ENCODE results near the gene LRRFIP1.
"Not testable (repeated sequence)": the region's sequence is repeated elsewhere in the genome, so short reads cannot be mapped to it uniquely, and the experiment has no call there.

The LRRFIP1 gene

DNA sequence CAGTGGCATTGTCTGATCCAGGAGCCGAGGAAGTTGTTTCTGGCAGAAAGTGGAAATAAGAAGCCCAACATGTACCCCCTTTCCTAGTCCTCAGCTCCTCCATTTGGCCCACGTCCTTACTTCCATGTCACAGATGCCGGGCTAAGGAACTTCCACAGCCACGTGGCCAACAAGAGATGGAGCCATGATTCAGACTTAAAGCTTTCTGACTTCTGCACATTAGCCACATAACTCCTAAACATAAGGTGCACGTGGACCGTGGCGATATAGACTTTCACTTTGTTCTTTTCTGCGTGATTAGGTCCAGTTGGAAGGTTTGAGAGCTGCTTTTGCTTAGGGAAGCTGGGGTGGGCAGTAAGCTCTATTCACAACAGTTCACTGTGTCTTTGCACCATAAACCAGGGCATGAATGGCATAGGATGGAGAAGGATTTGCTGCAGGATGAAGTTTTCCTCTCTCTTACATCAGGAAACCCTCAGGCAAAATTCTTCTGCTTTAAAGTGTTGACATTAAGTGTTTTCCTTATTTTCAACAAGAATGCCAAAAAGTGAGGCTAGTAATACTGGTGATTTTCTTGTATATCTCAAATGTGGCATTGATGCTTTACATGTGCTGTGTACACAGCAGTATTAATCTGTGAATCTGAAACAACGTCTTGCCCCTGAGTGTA lies 109.9 kb downstream of the LRRFIP1 start:
- in situ Hi-C loops (cut with HindIII; ENCODE audit: low sequenced_read_pairs): no loop called here

DNA sequence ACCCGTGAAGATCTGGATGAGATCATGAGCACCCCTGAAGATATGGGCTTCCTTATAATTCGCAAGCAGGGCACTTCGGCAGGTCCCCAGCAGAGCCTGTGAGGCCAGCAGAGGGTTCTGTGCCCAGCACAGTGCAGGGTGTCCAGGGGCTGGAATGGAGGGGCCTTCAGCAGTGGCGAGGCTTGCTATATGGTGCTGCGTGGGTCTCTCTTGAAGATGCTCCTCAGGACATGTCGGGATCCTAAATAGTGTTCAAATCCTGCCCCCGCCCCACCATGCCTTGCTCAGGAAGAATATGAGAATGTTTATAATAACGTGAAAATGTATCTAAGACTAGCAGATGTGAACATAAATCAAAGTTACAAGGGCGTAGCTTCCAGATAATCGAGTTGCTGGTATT lies 110.9 kb downstream of the LRRFIP1 start:
- in situ Hi-C loops (cut with HindIII; ENCODE audit: low sequenced_read_pairs): no loop called here

- in situ Hi-C loops (cut with HindIII; ENCODE audit: low sequenced_read_pairs): no loop called here
Observed at GRCh38 chr2:237739101-237739500, 111.7 kb downstream of the LRRFIP1 start.

GRCh38 chr2:237742191-237742590 lies 114.8 kb downstream of the LRRFIP1 start:
- in situ Hi-C loops (cut with HindIII; ENCODE audit: low sequenced_read_pairs): no loop called here

GRCh38 chr2:237742614-237743013 lies 115.2 kb downstream of the LRRFIP1 start:
- in situ Hi-C loops (cut with HindIII; ENCODE audit: low sequenced_read_pairs): no loop called here

DNA sequence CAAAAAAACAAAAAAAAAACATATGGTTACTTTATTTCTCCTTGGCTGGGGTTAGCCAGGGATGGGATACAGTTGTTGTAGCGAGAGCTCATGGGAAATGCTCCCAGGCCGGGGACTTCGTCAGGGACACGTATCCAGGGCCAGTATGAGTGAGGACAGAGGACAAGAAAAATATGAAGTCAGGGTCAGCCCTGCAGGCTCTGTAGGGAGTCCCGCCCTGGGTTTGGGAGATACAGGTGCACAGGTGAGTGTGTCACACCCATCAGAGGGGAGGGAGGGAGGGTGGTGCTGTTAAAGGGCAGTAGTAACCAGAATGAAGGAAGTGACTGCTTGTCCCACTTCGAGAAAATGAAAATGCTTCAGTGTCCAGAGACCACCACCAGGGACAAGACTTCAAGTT lies 115.6 kb downstream of the LRRFIP1 start:
- in situ Hi-C loops (cut with HindIII; ENCODE audit: low sequenced_read_pairs): no loop called here

DNA sequence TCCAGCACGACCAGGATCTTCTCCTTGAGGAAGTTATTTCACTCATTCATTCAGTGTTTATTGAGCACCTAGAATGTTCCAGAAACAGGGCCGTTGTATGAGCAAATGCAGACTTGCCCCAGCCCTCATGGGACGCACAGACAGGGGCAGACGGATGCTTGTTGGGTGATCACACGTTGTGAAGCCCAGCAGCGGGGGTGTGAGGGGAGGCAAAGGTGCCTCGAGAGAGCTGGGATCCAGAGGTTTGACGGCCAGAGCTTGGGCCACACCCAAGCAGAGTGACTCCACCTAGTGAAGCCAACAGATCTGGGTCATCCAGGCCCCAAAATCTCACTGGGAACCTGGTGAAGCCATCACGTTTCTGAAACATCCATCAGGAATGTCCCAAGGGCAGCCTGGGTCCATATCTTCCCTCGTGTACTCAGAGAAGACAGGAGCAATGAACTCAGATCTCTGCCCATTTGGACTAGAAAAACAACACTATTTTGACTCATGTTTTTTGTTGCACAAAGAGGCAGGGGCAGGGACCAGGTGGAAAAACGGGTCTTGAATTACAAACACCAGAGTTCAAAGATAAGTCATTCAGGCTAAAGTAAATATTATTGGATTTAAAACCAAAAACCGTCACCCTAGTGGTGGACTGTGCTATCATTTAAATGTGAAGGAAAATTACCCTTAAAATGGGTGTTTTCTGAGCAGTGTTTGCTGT lies 116.3 kb downstream of the LRRFIP1 start:
- in situ Hi-C loops (cut with HindIII; ENCODE audit: low sequenced_read_pairs): no loop called here

GRCh38 chr2:237744270-237744612 lies 116.9 kb downstream of the LRRFIP1 start:
- in situ Hi-C loops (cut with HindIII; ENCODE audit: low sequenced_read_pairs): no loop called here

DNA sequence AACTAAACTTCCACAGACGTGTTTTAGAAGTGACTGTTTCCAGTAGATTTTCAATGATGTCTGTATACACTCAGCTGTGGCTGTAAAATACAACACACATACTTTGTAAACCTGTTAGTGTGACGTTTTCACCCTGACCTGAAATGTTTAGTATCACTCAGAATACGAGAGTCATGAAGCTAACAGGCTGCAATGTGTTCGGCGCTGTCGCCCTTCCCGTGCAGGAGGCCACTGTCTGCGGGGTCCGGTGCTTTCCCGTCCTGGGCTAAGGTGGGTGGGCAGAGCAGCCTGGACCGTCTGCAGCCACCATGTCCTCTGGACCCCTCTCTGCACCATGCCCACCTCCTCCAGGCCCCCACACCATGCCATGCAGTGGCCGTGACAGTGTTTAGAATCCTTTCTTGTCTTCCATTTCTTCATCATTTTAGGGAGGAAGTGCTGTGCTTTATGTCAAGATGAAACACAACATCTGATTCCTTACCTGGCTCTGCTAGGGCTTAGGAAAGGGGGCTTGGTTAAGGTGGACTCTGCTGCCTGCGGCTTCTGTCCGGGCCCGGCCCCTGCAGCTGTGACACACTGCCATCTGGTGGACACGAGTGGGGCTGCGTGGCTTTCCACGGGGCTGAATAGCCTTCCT lies 117.3 kb downstream of the LRRFIP1 start:
- in situ Hi-C loops (cut with HindIII; ENCODE audit: low sequenced_read_pairs): no loop called here

- in situ Hi-C loops (cut with HindIII; ENCODE audit: low sequenced_read_pairs): no loop called here
Observed at GRCh38 chr2:237745250-237745613, 117.8 kb downstream of the LRRFIP1 start.

GRCh38 chr2:237746302-237747080 lies 119.1 kb downstream of the LRRFIP1 start:
- in situ Hi-C loops (cut with HindIII; ENCODE audit: low sequenced_read_pairs): no loop called here

DNA sequence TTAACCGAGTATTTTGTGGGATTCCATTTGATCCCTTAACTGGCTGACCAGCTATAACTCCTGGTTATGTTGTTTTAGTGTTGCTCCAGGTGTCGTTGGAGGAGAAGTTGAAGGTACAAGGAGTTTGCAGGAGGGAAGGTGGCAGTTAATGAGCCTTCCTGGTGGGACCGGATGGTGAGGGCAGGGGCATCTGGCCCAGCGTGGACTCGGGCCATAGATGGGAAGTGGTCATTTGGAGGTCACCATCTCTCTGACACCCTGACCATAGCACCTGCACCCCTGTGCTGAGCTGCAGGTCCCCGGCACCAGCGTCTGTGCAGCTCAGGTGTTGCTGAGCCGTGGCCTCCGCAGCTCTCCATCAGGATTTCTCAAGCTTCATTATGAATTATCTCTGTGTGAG lies 119.8 kb downstream of the LRRFIP1 start:
- in situ Hi-C loops (cut with HindIII; ENCODE audit: low sequenced_read_pairs): no loop called here

GRCh38 chr2:237749002-237749401 lies 121.6 kb downstream of the LRRFIP1 start:
- in situ Hi-C loops (cut with HindIII; ENCODE audit: low sequenced_read_pairs): no loop called here

- in situ Hi-C loops (cut with HindIII; ENCODE audit: low sequenced_read_pairs): no loop called here
Observed at GRCh38 chr2:237749961-237750360, 122.6 kb downstream of the LRRFIP1 start.

- in situ Hi-C loops (cut with HindIII; ENCODE audit: low sequenced_read_pairs): not testable (repeated sequence)
Observed at GRCh38 chr2:237750441-237750840, 123.1 kb downstream of the LRRFIP1 start.

GRCh38 chr2:237752761-237753165 lies 125.4 kb downstream of the LRRFIP1 start:
- in situ Hi-C loops (cut with HindIII; ENCODE audit: low sequenced_read_pairs): no loop called here

- in situ Hi-C loops (cut with HindIII; ENCODE audit: low sequenced_read_pairs): no loop called here
Observed at GRCh38 chr2:237754182-237754581, 126.8 kb downstream of the LRRFIP1 start.

DNA sequence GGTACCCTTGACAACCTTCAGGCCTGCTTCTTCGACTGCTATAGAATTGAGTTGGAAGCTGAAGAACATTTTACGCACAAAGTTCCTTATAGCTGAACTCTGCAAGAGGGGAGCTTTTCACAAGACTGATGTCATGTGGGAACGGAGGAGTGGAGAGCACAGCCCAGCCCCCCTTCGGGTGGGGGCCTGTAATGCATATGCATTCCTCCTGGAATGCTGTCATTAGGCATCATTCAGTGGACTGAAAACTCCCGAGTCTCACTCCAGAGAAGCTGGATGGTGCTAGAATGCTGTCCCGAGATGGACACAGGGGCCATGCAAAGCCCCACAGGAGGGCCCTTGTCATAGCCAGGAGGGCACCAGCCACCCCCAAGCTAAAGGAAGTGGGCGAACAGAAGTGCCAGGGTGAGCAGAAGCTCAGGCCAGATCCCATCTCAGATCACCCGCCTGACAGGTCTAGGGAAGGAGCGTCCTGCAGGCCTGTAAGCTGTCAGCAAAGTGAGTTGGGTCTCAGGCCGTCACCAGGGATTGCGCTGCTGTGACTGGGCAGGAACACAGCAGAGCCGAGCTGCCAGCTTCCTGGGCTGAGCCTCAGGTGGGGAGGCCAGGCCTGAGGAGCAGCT lies 127.3 kb downstream of the LRRFIP1 start:
- in situ Hi-C loops (cut with HindIII; ENCODE audit: low sequenced_read_pairs): loop anchor here (5.0 kb wide), 1 partner anchor 152 kb away; no protein-coding TSS in a partner anchor

DNA sequence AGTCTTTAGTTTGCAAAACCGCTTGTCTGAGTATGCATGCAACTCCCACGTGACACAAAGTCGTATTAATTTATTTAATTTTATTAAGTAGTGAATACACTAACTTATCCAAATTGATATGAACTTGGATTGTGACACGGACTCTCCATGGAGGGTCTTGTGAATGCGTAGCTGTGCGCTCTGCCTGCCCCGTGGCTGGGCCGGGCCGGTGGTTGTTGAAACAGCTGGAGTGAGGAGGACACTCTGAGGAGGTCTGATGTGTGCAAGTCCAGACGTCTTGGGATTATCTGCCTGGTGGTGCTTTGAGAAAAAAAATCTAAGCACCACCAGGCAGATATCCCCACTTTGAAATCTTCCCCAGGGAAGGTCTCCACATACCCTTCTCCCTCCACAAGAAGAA lies 130.2 kb downstream of the LRRFIP1 start:
- in situ Hi-C loops (cut with HindIII; ENCODE audit: low sequenced_read_pairs): loop anchor here (5.0 kb wide), 1 partner anchor 155 kb away; no protein-coding TSS in a partner anchor

GRCh38 chr2:237758185-237758584 lies 130.8 kb downstream of the LRRFIP1 start:
- in situ Hi-C loops (cut with HindIII; ENCODE audit: low sequenced_read_pairs): loop anchor here (5.0 kb wide), 1 partner anchor 156 kb away; no protein-coding TSS in a partner anchor

DNA sequence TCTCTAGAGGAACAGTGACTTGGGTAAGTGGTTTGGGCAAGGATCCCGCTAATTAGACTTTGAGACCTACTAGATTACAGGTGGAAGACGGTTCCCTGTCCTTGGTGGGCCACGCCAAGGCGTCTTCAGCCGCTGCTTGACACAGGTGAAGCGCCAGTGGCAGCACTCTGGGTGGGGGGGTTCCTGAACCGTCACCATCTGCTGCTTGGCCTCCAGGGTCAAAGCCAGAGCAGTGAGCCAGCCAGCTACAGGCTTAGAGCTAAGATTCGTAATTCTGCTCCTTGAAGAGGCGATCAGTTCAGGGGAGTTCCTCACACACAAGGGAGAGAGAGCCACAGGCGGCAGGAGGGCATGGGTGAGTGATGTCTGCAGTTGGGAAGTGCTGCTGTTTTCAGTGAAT lies 131.8 kb downstream of the LRRFIP1 start:
- in situ Hi-C loops (cut with HindIII; ENCODE audit: low sequenced_read_pairs): loop anchor here (5.0 kb wide), 1 partner anchor 157 kb away; no protein-coding TSS in a partner anchor
